Measurements from ENCODE around the gene PRRX2.

DNA sequence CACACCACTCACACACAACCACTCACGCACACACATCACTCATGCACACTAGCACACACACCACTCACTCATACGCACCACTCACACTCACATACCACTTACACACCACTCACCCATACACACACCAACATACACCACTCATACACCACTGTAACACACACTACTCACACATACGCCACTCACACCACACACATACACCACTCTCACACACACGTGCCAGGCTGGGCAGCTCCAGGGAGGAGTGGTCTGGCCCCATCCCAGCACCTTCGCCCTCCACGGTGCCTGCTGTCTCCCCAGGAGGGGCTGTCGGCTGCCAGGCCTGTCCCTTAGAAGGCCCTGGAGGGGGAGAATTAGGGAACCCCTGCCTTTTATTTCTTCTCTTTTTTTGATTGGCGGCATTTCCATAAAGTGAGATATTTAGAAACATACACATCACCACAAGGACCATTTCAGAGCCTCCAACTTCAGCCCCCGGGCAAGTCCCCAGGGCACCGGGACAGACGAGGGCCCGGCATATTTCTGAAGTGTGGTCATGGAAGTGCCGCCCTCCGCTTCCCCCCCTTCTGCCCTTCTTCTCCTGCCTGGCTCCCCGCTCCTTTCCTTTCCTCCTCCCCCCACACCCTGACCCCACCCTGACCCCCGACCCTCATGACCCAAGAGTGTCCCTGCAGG lies 17.2 kb upstream of the PRRX2 start:
- TF ChIP-seq, protein P1, sequence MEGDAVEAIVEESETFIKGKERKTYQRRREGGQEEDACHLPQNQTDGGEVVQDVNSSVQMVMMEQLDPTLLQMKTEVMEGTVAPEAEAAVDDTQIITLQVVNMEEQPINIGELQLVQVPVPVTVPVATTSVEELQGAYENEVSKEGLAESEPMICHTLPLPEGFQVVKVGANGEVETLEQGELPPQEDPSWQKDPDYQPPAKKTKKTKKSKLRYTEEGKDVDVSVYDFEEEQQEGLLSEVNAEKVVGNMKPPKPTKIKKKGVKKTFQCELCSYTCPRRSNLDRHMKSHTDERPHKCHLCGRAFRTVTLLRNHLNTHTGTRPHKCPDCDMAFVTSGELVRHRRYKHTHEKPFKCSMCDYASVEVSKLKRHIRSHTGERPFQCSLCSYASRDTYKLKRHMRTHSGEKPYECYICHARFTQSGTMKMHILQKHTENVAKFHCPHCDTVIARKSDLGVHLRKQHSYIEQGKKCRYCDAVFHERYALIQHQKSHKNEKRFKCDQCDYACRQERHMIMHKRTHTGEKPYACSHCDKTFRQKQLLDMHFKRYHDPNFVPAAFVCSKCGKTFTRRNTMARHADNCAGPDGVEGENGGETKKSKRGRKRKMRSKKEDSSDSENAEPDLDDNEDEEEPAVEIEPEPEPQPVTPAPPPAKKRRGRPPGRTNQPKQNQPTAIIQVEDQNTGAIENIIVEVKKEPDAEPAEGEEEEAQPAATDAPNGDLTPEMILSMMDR (IDR thresholded peaks at IDR 0.05) = no peak
- TF ChIP-seq POLR2AphosphoS5 (IDR thresholded peaks at IDR 0.05) = no peak

Measured in sigmoid colon (tissue), 4 donors.